Measurements from ENCODE around the gene TRIM69.
"Not testable (repeated sequence)": the region's sequence is repeated elsewhere in the genome, so short reads cannot be mapped to it uniquely, and the experiment has no call there.

DNA sequence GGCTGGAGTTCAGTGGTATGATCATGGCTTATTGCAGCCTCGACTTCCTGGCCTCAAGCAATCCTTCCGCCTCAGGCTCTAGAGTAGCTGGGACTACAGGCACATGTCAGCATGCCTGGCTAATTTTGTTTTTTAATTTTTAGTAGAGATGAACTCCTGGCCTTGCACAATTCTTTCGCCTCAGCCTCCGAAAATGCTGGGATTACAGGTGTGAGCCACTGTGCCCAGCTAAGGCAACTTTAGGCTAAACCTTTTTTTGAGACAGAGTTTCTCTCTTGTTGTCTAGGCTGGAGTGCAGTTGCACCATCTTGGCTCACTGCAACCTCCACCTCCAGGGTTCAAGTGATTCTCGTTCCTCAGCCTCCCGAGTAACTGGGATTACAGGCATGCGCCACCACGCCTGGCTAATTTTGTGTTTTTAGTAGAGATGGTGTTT lies 16.3 kb upstream of the TRIM69 start:
- TF ChIP-seq, protein P1, sequence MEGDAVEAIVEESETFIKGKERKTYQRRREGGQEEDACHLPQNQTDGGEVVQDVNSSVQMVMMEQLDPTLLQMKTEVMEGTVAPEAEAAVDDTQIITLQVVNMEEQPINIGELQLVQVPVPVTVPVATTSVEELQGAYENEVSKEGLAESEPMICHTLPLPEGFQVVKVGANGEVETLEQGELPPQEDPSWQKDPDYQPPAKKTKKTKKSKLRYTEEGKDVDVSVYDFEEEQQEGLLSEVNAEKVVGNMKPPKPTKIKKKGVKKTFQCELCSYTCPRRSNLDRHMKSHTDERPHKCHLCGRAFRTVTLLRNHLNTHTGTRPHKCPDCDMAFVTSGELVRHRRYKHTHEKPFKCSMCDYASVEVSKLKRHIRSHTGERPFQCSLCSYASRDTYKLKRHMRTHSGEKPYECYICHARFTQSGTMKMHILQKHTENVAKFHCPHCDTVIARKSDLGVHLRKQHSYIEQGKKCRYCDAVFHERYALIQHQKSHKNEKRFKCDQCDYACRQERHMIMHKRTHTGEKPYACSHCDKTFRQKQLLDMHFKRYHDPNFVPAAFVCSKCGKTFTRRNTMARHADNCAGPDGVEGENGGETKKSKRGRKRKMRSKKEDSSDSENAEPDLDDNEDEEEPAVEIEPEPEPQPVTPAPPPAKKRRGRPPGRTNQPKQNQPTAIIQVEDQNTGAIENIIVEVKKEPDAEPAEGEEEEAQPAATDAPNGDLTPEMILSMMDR (IDR thresholded peaks at IDR 0.05; ENCODE audit: low read depth, low read length, poor library complexity, severe bottlenecking), result not testable (repeated sequence)
- not testable (repeated sequence) for TF ChIP-seq EZH2phosphoT487 (IDR thresholded peaks at IDR 0.05; ENCODE audit: borderline replicate concordance, low read length)

All from DOHH2 (cell line).